ENCODE measurements around the gene MPV17L2.

- TF ChIP-seq CTCF (conservative IDR thresholded peaks at IDR 0.05; ENCODE audit: low read length) (peak; percentile 32), EZH2phosphoT487 (IDR thresholded peaks at IDR 0.05; ENCODE audit: borderline replicate concordance) (no peak)
These were observed 31.9 kb upstream of the MPV17L2 start for GRCh38 chr19:18160971-18161635.

Measured in Loucy (cell line).